PC-9 (cell line): ENCODE data around the gene KIF16B. TPM values are rescaled to one million over a fixed set of nuclear protein-coding genes. Genes with fewer than 3 reads are reported as not detected.

ENCODE experiments used
- BruUV-seq: library from RNA; stranded (reverse); fragments of 400-500 nt; replicated peaks from 2 replicates; lab custom pipeline; 2021; lab: Mats Ljungman, UMichigan
- CTCF ChIA-PET: fragments of 300-600 bp; sonication (Branson Sonifier 250); formaldehyde crosslinking; loops from one replicate; lab custom pipeline; 2022; ENCODE audit warnings: antibody characterized with exemption; lab: Charles Lee
- POLR2A ChIA-PET: fragments of 300-600 bp; sonication (Branson Sonifier 250); formaldehyde crosslinking; loops from one replicate; lab custom pipeline; 2022; ENCODE audit warnings: antibody characterized with exemption; ENCODE audit not compliant: unreplicated experiment; lab: Charles Lee
- DNase-seq, 2 experiments: peaks; one replicate each; pipeline versions ENCODE4 v3.0.0 to v3.0.0-alpha.2; 2015 to 2022; ENCODE audit warnings: mixed read lengths in 1 of 2
- H2AFZ ChIP-seq: fragments of 200-600 bp; sonication (generic); 2 replicates; pipeline ENCODE4 v1.8.1; 2017; ENCODE audit warnings: antibody characterized with exemption
- H3F3A ChIP-seq: fragments of 200-600 bp; sonication (generic); 2 replicates; pipeline ENCODE4 v1.8.1; 2017; ENCODE audit warnings: antibody characterized with exemption, mild to moderate bottlenecking, low read depth; ENCODE audit not compliant: insufficient read depth
- H3K27ac ChIP-seq: fragments of 200-600 bp; sonication (generic); 2 replicates; pipeline ENCODE4 v1.6.1; 2016; ENCODE audit warnings: mixed run types
- H3K27me3 ChIP-seq: fragments of 200-600 bp; sonication (generic); 2 replicates; pipeline ENCODE4 v1.6.1; 2016; ENCODE audit warnings: low read depth, mixed run types; ENCODE audit not compliant: insufficient read depth
- H3K36me3 ChIP-seq: fragments of 200-600 bp; sonication (generic); 2 replicates; pipeline ENCODE4 v1.6.1; 2016; ENCODE audit warnings: low read depth, mixed run types
- H3K4me1 ChIP-seq: fragments of 200-600 bp; sonication (generic); replicated peaks from 2 replicates; pipeline ENCODE4 v1.6.1; 2016; ENCODE audit warnings: mixed run types; ENCODE audit not compliant: insufficient read depth
- H3K4me2 ChIP-seq: fragments of 200-600 bp; sonication (generic); 2 replicates; pipeline ENCODE4 v1.6.1; 2017; ENCODE audit warnings: mixed run types
- H3K4me3 ChIP-seq: fragments of 200-600 bp; sonication (generic); 2 replicates; pipeline ENCODE4 v1.6.1; 2016; ENCODE audit warnings: mixed run types
- H3K79me2 ChIP-seq: fragments of 200-600 bp; sonication (generic); 2 replicates; pipeline ENCODE4 v1.6.1; 2017; ENCODE audit warnings: low read depth, mixed run types
- H3K9me2 ChIP-seq: fragments of 200-600 bp; sonication (generic); 2 replicates; pipeline ENCODE4 v1.8.1; 2017; ENCODE audit warnings: mild to moderate bottlenecking; ENCODE audit not compliant: insufficient read depth
- H3K9me3 ChIP-seq: fragments of 200-600 bp; sonication (generic); 2 replicates; pipeline ENCODE4 v1.8.1; 2016; ENCODE audit warnings: low read depth; ENCODE audit not compliant: insufficient read depth
- H4K20me1 ChIP-seq: fragments of 200-600 bp; sonication (generic); 2 replicates; pipeline ENCODE4 v1.8.1; 2017; ENCODE audit not compliant: insufficient read depth
- EZH2 ChIP-seq: fragments of 200-600 bp; sonication (generic); IDR thresholded peaks from 2 replicates; pipeline ENCODE4 v1.8.0; 2017; ENCODE audit warnings: antibody characterized with exemption, low read depth
- intact Hi-C: fragments of 100-400 bp; cut with micrococcal nuclease; formaldehyde crosslinking; loops from one replicate; pipeline ENCODE4 v1.10.0; 2022; ENCODE audit not compliant: unreplicated experiment
- total RNA-seq: library from RNA; stranded (reverse); gene quantifications from 2 replicates; pipeline ENCODE4 v1.2.3, GENCODE V29; 2021
- TF ChIP-seq, protein P1 (sequence below): fragments of 200-600 bp; sonication (generic); conservative IDR thresholded peaks from 2 replicates; pipeline ENCODE4 v1.6.1; 2017; ENCODE audit warnings: mixed run types, antibody characterized with exemption, mild to moderate bottlenecking, moderate library complexity

The KIF16B gene
- total RNA-seq, 1 experiment from 2014 or later = 17.6 TPM

DNA sequence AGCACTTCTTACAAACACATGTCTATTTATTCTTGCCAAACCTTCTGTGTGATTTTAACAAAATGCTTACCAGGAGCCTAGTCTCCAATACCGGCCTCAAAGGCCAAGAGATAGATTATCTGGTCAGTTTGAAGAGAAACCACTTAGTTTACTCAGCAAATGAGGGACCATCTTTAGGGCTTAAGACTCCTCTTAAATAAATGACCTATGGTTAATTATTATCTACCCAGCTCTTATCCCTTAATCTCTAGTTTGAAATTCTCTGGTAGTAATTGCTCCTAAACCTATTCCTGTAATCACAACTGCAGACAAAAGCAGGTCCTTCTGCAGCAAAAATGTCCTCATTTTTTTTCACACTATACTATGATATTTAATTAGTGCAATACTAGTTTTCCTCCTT is 301.8 kb downstream of the KIF16B start:
- no peaks in the 10 kb centered on the region for H3K79me2 ChIP-seq
- no peaks in the 10 kb centered on the region for H3K9me3 ChIP-seq
- H3K4me1 ChIP-seq = no peaks in the 10 kb centered on the region
- no peaks in the 10 kb centered on the region for H3K36me3 ChIP-seq
- DNase-seq = no peak
- no TSS peak for BruUV-seq
- no peaks in the 10 kb centered on the region for H3K27me3 ChIP-seq
- ChIA-PET CTCF (interaction anchor here (0.6 kb wide), 1 partner anchor 1024 kb away, joined by 3 read pairs; no protein-coding TSS in a partner anchor), POLR2A (no interaction called here)
- H4K20me1 ChIP-seq = no peaks in the 10 kb centered on the region
- H2AFZ ChIP-seq = no peak overlapping the region
- no peak overlapping the region for H3K27ac ChIP-seq
- H3K4me2 ChIP-seq = no peak overlapping the region
- TF ChIP-seq EZH2 = no peak
- TF ChIP-seq, protein P1, sequence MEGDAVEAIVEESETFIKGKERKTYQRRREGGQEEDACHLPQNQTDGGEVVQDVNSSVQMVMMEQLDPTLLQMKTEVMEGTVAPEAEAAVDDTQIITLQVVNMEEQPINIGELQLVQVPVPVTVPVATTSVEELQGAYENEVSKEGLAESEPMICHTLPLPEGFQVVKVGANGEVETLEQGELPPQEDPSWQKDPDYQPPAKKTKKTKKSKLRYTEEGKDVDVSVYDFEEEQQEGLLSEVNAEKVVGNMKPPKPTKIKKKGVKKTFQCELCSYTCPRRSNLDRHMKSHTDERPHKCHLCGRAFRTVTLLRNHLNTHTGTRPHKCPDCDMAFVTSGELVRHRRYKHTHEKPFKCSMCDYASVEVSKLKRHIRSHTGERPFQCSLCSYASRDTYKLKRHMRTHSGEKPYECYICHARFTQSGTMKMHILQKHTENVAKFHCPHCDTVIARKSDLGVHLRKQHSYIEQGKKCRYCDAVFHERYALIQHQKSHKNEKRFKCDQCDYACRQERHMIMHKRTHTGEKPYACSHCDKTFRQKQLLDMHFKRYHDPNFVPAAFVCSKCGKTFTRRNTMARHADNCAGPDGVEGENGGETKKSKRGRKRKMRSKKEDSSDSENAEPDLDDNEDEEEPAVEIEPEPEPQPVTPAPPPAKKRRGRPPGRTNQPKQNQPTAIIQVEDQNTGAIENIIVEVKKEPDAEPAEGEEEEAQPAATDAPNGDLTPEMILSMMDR = no peak
- H3F3A ChIP-seq = no peaks in the 10 kb centered on the region
- H3K4me3 ChIP-seq = no peak overlapping the region
- no peaks in the 10 kb centered on the region for H3K9me2 ChIP-seq
- intact Hi-C loops = no loop called here

DNA sequence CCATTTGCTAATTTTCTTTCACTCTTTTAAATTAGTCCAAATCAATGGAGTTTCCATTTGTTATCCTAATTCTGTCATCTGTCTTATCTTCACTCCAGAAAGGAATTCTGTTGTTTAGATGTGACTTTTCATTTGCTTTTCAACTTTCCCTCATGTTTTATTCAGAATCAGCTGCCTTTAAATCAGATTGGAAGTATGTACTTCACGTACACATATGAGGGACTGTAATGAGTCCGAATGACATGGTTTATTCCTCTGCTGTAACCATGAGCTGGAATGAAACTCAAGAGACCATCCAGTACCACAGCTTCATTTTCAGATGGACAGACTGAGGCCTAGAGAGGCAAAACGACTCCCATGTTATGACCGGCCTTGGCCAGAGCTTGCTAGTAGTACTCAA is 302.3 kb downstream of the KIF16B start:
- Histone ChIP-seq H3K79me2 (no peaks in the 10 kb centered on the region), H3K4me1 (no peaks in the 10 kb centered on the region), H3K9me2 (no peaks in the 10 kb centered on the region), H3K36me3 (no peaks in the 10 kb centered on the region), H4K20me1 (no peaks in the 10 kb centered on the region), H3K4me3 (no peak overlapping the region), H3K9me3 (no peaks in the 10 kb centered on the region), H3K27ac (no peak overlapping the region), H3K27me3 (no peaks in the 10 kb centered on the region), H3K4me2 (no peak overlapping the region), H3F3A (no peaks in the 10 kb centered on the region), H2AFZ (no peak overlapping the region)
- DNase-seq = no peak
- POLR2A ChIA-PET = no interaction called here
- intact Hi-C loops = no loop called here
- no TSS peak for BruUV-seq
- CTCF ChIA-PET = no interaction called here
- no peak for TF ChIP-seq EZH2
- TF ChIP-seq, protein P1 = no peak

DNA sequence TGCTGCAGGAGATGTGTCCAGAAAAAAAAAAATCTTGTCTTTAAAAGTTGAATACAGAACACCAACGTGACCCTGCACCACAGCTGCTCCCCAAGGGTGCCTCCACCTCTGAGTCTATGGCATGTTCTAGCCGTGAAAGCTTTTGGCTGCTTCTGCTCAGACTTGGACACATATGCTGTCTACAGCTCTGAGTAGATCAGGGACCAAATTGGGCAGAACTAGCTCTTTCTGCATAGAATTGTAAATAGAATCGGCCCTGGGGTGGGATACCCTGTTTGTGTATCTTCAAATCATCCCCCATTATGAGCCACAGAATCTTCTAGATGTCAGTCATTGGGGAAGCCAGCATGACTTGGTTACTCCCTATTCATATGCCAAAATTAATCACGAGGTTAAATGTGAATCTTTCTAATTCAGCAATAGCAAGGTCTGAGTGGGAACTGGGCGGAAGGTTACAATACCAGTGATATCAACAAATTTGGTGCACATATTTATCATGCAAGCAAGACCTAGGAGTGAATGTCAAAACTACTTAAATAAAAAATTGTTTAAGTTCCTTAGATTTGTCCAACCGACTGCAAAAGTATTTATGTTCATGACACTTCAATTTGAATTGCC is 302.8 kb downstream of the KIF16B start:
- no peak overlapping the region for H2AFZ ChIP-seq
- POLR2A ChIA-PET = no interaction called here
- H3K9me3 ChIP-seq = no peaks in the 10 kb centered on the region
- no TSS peak for BruUV-seq
- H3K79me2 ChIP-seq = no peaks in the 10 kb centered on the region
- no peak for TF ChIP-seq EZH2
- TF ChIP-seq, protein P1 = no peak
- no peaks in the 10 kb centered on the region for H4K20me1 ChIP-seq
- no peaks in the 10 kb centered on the region for H3K4me1 ChIP-seq
- H3F3A ChIP-seq = no peaks in the 10 kb centered on the region
- no peak overlapping the region for H3K27ac ChIP-seq
- no peak overlapping the region for H3K4me3 ChIP-seq
- no peaks in the 10 kb centered on the region for H3K36me3 ChIP-seq
- no peaks in the 10 kb centered on the region for H3K27me3 ChIP-seq
- CTCF ChIA-PET = no interaction called here
- no peak for DNase-seq
- H3K9me2 ChIP-seq = no peaks in the 10 kb centered on the region
- no peak overlapping the region for H3K4me2 ChIP-seq
- intact Hi-C loops = no loop called here
